A673 (cell line): Measurements from ENCODE around the gene TMEM109. TPM values are rescaled to one million over a fixed set of nuclear protein-coding genes. Genes with fewer than 3 reads are reported as not detected.
A peak's percentile ranks its signal among the peaks of the same experiment; 100 is the strongest.

Source experiments
- BruUV-seq: library from RNA; stranded (reverse); fragments of 400-500 nt; replicated peaks from 2 replicates; lab custom pipeline; 2021; lab: Mats Ljungman, UMichigan
- CTCF ChIA-PET: fragments of 300-600 bp; sonication (Branson Sonifier 250); formaldehyde crosslinking; loops from one replicate; lab custom pipeline; 2022; ENCODE audit warnings: antibody characterized with exemption; lab: Charles Lee
- POLR2A ChIA-PET: fragments of 300-600 bp; sonication (Branson Sonifier 250); formaldehyde crosslinking; loops from one replicate; lab custom pipeline; 2022; ENCODE audit warnings: antibody characterized with exemption; ENCODE audit not compliant: low non-redundant PET; lab: Charles Lee
- DNase-seq: peaks from one replicate; pipeline ENCODE4 v3.0.0-alpha.2; 2015; ENCODE audit warnings: low spot score
- H3K27ac ChIP-seq: fragments of 200-600 bp; sonication (generic); 2 replicates; pipeline ENCODE4 v1.5.1; 2016; ENCODE audit warnings: mixed run types, low read depth, mild to moderate bottlenecking, mixed read lengths, antibody characterized with exemption, low read length; ENCODE audit not compliant: poor library complexity, severe bottlenecking
- H3K27me3 ChIP-seq: fragments of 200-600 bp; sonication (generic); replicated peaks from 2 replicates; pipeline ENCODE4 v1.6.1; 2017; ENCODE audit warnings: mixed run types, low read depth, mild to moderate bottlenecking, mixed read lengths, antibody characterized with exemption, low read length; ENCODE audit not compliant: insufficient read depth, poor library complexity
- H3K36me3 ChIP-seq: fragments of 200-600 bp; sonication (generic); 2 replicates; pipeline ENCODE4 v1.6.1; 2016; ENCODE audit warnings: mixed run types, mild to moderate bottlenecking, mixed read lengths, antibody characterized with exemption, low read length; ENCODE audit not compliant: insufficient read depth, poor library complexity, severe bottlenecking
- H3K4me1 ChIP-seq: fragments of 200-600 bp; sonication (generic); 2 replicates; pipeline ENCODE4 v1.6.1; 2017; ENCODE audit warnings: mixed run types, mild to moderate bottlenecking, mixed read lengths, antibody characterized with exemption, low read length; ENCODE audit not compliant: insufficient read depth, poor library complexity, severe bottlenecking
- H3K4me3 ChIP-seq: fragments of 200-600 bp; sonication (generic); 2 replicates; pipeline ENCODE4 v1.5.1; 2016; ENCODE audit warnings: low read depth, mixed run types, mild to moderate bottlenecking, mixed read lengths, low read length; ENCODE audit not compliant: poor library complexity, severe bottlenecking
- H3K9me3 ChIP-seq: fragments of 200-600 bp; sonication (generic); 2 replicates; pipeline ENCODE4 v1.6.1; 2016; ENCODE audit warnings: mixed run types, low read depth, mild to moderate bottlenecking, mixed read lengths, antibody characterized with exemption, low read length; ENCODE audit not compliant: poor library complexity, severe bottlenecking
- CTCF ChIP-seq: fragments of 300-800, 200-600 bp; sonication (generic); conservative IDR thresholded peaks from 2 replicates; pipeline ENCODE4 v1.5.1; 2017; ENCODE audit warnings: low read depth, mild to moderate bottlenecking, antibody characterized with exemption, low read length, moderate library complexity, mixed read lengths
- EZH2 ChIP-seq: fragments of 200-600 bp; sonication (generic); IDR thresholded peaks from 2 replicates; pipeline ENCODE4 v1.6.1; 2017; ENCODE audit warnings: borderline replicate concordance, low read depth, mild to moderate bottlenecking, mixed read lengths, antibody characterized with exemption, low read length; ENCODE audit not compliant: poor library complexity, severe bottlenecking
- intact Hi-C: fragments of 100-400 bp; cut with micrococcal nuclease; formaldehyde crosslinking; loops from one replicate; pipeline ENCODE4 v1.10.0; 2022; ENCODE audit not compliant: unreplicated experiment
- total RNA-seq: library from RNA; stranded (reverse); gene quantifications from 2 replicates; pipeline ENCODE4 v1.2.3, GENCODE V29; 2021

TMEM109 gene
- total RNA-seq, 1 experiment from 2014 or later: 169 TPM

DNA sequence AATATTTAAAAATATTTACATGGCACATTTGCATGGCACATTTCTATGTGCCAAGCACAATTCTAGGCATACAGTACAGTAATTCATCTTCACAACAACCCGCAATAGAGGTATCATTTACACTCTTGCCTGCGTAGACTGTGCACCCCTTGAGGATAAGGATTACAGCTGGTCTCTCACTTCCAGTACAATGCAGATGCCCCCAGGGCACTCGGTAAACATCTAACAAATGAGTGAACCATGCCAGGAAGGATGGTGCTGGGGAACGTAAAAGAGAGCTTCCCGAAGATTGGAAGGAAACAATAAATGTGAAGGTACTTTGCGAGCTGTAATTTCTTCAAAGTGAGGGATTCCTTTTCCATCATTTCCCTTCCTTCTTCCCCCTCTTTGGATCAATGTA is 8.9 kb upstream of the TMEM109 start:
- ChIA-PET CTCF (no interaction called here), POLR2A (no interaction called here)
- TF ChIP-seq EZH2: no peak
- no peak for TF ChIP-seq CTCF
- Histone ChIP-seq H3K27ac (peak overlapping the region; percentile 98), H3K36me3 (peaks cover 36% of the 10 kb centered on the region), H3K4me1 (peaks cover 14% of the 10 kb centered on the region), H3K4me3 (peak overlapping the region; percentile 99), H3K9me3 (no peaks in the 10 kb centered on the region), H3K27me3 (no peaks in the 10 kb centered on the region)
- intact Hi-C loops: loop anchor here (5.0 kb wide), 2 partner anchors 73 to 128 kb away; no protein-coding TSS in a partner anchor
- DNase-seq: no peak
- TSS peak; percentile 53 for BruUV-seq

- peak overlapping the region; percentile 98 for H3K27ac ChIP-seq
- no peak for TF ChIP-seq CTCF
- TF ChIP-seq EZH2: no peak
- POLR2A ChIA-PET: no interaction called here
Measured at GRCh38 chr11:60905551-60906113, 8.3 kb upstream of the TMEM109 start.

DNA sequence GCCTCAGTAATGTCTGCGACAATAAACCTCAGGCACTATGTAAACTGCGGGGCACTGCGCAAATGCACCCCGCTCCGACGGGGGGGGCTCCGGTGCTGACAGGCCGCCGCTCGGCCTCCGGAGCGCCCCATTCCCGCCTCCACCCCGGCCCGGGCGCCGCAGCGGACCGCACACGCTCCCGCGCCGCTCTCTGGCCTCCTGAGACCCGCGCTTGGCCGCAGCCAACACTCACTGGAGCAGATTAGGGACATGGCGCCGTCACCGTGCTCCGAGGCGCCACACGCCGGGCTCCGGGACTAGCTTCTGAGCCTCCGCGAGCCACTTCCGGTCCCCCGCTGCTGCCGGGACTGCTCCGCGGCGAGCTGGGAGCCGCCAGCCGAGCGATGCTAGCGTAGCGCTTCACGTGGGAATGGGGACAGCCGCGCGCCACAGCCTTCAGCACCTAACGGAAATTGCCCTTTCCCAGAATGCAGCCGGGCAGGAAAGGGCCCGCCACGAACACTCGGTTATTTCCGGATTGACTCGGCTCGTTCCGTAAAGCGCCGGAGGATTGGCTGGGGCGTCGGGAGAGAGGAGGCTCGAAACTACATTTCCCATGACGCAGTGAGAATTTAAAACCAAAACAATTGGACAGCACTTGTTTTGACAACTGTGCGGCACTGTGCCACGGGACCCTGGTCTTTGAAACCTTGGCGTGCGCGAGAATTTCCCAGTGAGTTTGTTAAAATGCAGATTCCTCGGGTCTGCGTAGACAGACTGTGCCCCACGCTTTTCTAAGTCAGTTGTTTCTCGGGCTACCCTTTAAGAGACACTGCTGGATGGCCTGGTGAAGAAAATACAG is 7.6 kb upstream of the TMEM109 start, which contains the start of gene PRPF19:
PRPF19 (minus strand) TSS at position 454 of the 841 bp plus-strand sequence; CDS start at position 251, 203 bp downstream.
- TF ChIP-seq CTCF (no peak), EZH2 (no peak)
- peak within 1 kb of the TSS; percentile 98 for H3K27ac ChIP-seq
- peak within 1 kb of the TSS; percentile 99 for H3K4me3 ChIP-seq
- intact Hi-C loops: loop anchor here (5.0 kb wide), 2 partner anchors 74 to 129 kb away; no protein-coding TSS in a partner anchor
- H3K9me3 ChIP-seq: no peaks in the 10 kb centered on the region
- peaks cover 24% of the 10 kb centered on the region for H3K36me3 ChIP-seq
- CTCF ChIA-PET: no interaction called here
- POLR2A ChIA-PET: no interaction called here
- H3K27me3 ChIP-seq: no peaks in the 10 kb centered on the region
- BruUV-seq: no TSS peak
- peak; percentile 100 for DNase-seq
- H3K4me1 ChIP-seq: peaks cover 18% of the 10 kb centered on the region

More at GRCh38 chr11:60905551-60906113, 8.3 kb upstream of the TMEM109 start:
- peaks cover 31% of the 10 kb centered on the region for H3K36me3 ChIP-seq
- no TSS peak for BruUV-seq
- H3K4me1 ChIP-seq: peaks cover 14% of the 10 kb centered on the region
- H3K27me3 ChIP-seq: no peaks in the 10 kb centered on the region
- peak overlapping the region; percentile 99 for H3K4me3 ChIP-seq
- peak; percentile 29 for DNase-seq
- no peaks in the 10 kb centered on the region for H3K9me3 ChIP-seq
- CTCF ChIA-PET: no interaction called here
- intact Hi-C loops: loop anchor here (5.0 kb wide), 2 partner anchors 73 to 128 kb away; no protein-coding TSS in a partner anchor
